Measurements from ENCODE around the gene ZMYND8.
"Not testable (repeated sequence)": the region's sequence is repeated elsewhere in the genome, so short reads cannot be mapped to it uniquely, and the experiment has no call there.

ZMYND8 gene

DNA sequence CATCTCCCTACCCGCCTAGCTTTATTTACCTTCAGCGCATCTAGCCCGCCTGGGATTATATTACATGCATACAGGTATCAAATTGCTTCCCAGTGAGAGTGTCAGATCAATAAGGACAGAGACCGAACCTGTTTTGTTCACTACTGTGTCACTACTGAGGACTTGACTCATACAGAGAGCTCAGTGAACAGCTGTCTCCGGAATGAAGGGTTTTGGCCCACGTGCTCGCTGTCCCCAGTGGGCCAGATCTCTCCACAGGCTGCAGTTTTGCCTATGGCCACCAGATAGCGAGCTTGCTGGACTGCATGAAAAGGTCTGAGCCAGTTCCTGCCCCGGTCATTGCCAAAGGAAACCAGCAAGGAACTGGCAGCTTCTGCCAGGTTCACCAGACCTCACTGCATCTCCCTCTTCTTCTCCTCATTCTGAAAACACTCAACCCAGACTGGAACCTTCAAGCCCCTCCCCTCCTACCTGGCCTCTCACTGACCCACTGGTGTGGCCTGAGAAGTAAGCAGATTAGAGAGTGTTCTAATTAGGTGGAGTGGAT, 150.8 kb downstream of the ZMYND8 start:
- no peak for TF ChIP-seq YY1 (IDR thresholded peaks at IDR 0.05; ENCODE audit: insufficient read depth, insufficient read length)
- TF ChIP-seq ZNF274 (IDR thresholded peaks at IDR 0.05; ENCODE audit: low read depth, low read length): no peak
- no peak for TF ChIP-seq SUZ12 (IDR thresholded peaks at IDR 0.05; ENCODE audit: extremely low read depth, insufficient read depth, insufficient read length)
- peaks cover 2% of the 10 kb centered on the region for H3K4me1 ChIP-seq (ENCODE audit: insufficient read depth, insufficient read length)
- peak; percentile 61 for DNase-seq (ENCODE audit: low read depth, low spot score)

DNA sequence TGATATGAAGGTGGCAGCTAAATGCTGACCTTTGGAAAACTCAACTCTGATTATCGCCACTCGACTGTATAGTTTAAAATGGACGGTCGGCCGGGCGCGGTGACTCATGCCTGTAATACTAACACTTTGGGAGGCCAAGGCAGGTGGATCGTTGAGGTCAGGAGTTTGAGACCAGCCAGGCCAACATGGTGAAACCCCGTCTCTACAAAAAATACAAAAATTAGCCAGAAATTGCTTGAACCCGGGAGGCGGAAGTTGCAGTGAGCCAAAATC, 151.7 kb downstream of the ZMYND8 start:
- H3K4me1 ChIP-seq (ENCODE audit: insufficient read depth, insufficient read length); H3K9ac ChIP-seq (ENCODE audit: insufficient read length, low read depth); H3K9me3 ChIP-seq (ENCODE audit: insufficient read depth, low read length); DNase-seq (ENCODE audit: low read depth, low spot score); H3K27me3 ChIP-seq (ENCODE audit: insufficient read depth, insufficient read length); H3K4me3 ChIP-seq (ENCODE audit: insufficient read length, low read depth): not testable (repeated sequence)
- H3K36me3 ChIP-seq (ENCODE audit: insufficient read depth, insufficient read length, low read length): peaks cover 17% of the 10 kb centered on the region

More for the DNA sequence above, 150.8 kb downstream of the ZMYND8 start:
- peak overlapping the region; percentile 9 for H3K9ac ChIP-seq (ENCODE audit: insufficient read length, low read depth)
- peaks cover 25% of the 10 kb centered on the region for H3K36me3 ChIP-seq (ENCODE audit: insufficient read depth, insufficient read length, low read length)
- no peak overlapping the region for H3K4me3 ChIP-seq (ENCODE audit: insufficient read length, low read depth)
- no peaks in the 10 kb centered on the region for H3K27me3 ChIP-seq (ENCODE audit: insufficient read depth, insufficient read length)
- no peaks in the 10 kb centered on the region for H3K9me3 ChIP-seq (ENCODE audit: insufficient read depth, low read length)

DNA sequence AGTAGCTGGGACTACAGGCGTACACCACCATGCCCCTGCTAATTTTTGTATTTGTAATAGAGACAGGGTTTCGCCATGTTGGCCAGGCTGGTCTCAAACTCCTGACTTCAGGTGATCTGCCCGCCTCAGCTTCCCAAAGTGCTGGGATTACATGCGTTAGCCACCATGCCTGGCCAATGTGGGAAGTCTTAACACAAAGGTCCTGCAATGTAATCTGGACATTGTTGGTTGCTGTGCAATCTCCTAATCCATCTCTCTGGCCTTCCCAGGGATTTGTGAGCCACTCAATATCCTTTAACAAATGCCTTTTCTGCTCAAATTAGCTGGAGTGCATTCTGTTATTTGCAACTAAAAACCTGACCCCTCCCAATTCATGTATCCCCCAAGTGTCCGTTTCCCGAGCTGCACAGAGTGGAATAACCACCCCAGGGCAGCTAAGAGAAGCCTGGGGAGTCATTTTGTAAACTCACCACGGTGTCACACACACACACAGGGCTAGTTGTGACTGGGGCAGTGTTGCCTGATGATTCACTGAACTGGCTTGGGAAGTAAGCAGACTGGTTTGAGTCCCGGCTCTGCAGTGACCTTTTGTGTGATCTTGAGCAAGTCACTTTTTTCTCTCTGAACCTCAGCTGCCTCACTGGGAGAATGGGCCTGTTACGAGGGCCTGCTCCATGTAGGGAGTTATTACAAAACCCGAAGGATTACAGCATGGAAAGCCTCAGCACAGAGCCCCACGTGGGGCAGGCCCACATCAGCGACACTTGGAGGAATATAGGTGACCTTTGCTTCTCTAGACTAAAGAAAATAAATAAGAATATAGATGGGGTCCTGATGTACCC, 152.3 kb downstream of the ZMYND8 start:
- no peak for DNase-seq (ENCODE audit: low read depth, low spot score)
- Histone ChIP-seq H3K4me1 (ENCODE audit: insufficient read depth, insufficient read length) (peaks cover 2% of the 10 kb centered on the region), H3K27me3 (ENCODE audit: insufficient read depth, insufficient read length) (no peaks in the 10 kb centered on the region), H3K9ac (ENCODE audit: insufficient read length, low read depth) (no peak overlapping the region), H3K36me3 (ENCODE audit: insufficient read depth, insufficient read length, low read length) (peaks cover 11% of the 10 kb centered on the region), H3K4me3 (ENCODE audit: insufficient read length, low read depth) (no peak overlapping the region), H3K9me3 (ENCODE audit: insufficient read depth, low read length) (no peaks in the 10 kb centered on the region)
- TF ChIP-seq ZNF274 (IDR thresholded peaks at IDR 0.05; ENCODE audit: low read depth, low read length) (no peak), SUZ12 (IDR thresholded peaks at IDR 0.05; ENCODE audit: extremely low read depth, insufficient read depth, insufficient read length) (no peak), YY1 (IDR thresholded peaks at IDR 0.05; ENCODE audit: insufficient read depth, insufficient read length) (no peak)

DNA sequence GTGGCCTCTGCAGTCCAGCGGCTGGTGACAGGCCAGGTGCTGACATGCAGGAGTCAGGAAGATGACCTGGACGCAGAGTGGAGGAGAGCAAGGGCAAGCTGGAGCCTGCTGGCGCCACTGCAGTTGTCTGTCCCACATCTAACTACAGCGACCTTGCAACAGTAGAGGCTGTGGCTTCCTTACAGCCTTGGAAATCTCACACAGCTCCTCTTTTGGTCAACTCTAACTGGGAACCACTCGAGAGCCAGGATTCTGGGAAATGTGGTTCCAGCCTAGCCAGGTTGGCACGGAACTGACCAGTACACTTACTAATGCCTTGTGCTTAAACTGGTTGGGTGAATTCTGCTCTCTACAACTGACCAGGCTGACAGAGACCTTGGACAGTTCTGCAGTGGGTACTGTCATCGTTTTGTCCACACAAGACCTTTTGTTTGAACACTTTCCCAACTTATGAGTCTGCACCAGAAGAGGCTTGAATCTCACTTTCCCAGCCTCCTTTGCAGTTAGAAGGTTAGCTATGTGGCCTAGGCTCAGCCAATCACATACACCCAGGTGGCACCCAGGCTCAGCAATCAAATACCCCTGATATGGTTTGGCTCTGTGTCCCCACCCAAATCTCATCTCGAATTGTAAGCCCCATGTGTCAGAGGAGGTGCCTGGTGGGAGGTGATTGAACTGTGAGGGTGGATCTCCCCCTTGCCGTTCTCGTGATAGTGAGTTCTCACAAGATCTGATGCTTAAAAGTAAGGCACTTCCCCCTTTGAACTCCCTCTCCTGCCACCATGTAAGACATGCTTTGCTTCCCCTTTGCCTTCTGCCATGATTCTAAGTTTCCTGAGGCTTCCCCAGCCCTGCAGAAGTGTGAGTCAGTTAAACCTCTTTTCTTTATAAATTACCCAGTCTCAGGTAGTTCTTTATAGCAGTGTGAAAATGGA, 153.5 kb downstream of the ZMYND8 start:
- Histone ChIP-seq H3K27me3 (ENCODE audit: insufficient read depth, insufficient read length) (no peaks in the 10 kb centered on the region), H3K4me1 (ENCODE audit: insufficient read depth, insufficient read length) (peaks cover 2% of the 10 kb centered on the region), H3K4me3 (ENCODE audit: insufficient read length, low read depth) (no peak overlapping the region), H3K9me3 (ENCODE audit: insufficient read depth, low read length) (no peaks in the 10 kb centered on the region), H3K9ac (ENCODE audit: insufficient read length, low read depth) (no peak overlapping the region), H3K36me3 (ENCODE audit: insufficient read depth, insufficient read length, low read length) (no peaks in the 10 kb centered on the region)
- no peak for DNase-seq (ENCODE audit: low read depth, low spot score)
- TF ChIP-seq YY1 (IDR thresholded peaks at IDR 0.05; ENCODE audit: insufficient read depth, insufficient read length) (no peak), ZNF274 (IDR thresholded peaks at IDR 0.05; ENCODE audit: low read depth, low read length) (no peak), SUZ12 (IDR thresholded peaks at IDR 0.05; ENCODE audit: extremely low read depth, insufficient read depth, insufficient read length) (no peak)

DNA sequence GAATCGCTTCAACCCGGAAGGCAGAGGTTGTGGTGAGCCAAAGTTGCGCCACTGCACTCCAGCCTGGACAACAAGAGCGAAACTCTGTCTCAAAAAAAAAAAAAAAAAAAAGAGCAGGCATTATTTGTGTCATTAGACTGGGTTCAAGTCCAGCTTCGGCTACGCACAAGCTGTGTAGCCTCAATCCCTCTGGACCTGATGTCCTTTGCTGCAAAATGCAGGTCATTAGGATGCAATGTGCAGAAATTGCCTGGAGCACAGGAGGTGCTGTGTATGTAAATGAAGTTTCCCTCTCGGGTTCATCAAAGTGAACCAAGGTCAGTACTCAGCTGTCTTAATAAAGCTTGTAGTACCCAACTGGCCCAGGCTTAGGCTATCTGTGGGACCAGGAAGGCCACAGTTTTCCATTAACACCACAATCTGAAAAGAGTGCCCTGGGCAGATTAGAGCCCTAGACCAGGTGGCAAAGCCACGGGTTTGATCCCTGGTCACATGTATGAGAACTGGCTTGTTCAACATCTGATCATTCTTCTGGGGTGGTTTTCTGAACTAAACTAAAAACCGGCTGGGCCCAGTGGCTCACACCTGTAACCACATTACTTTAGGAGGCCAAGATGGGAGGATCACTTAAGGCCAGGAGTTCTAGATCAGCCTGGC, 155.3 kb downstream of the ZMYND8 start:
- H3K4me1 ChIP-seq (ENCODE audit: insufficient read depth, insufficient read length): peaks cover 4% of the 10 kb centered on the region
- H3K27me3 ChIP-seq (ENCODE audit: insufficient read depth, insufficient read length): peaks cover 4% of the 10 kb centered on the region
- DNase-seq (ENCODE audit: low read depth, low spot score): no peak
- no peaks in the 10 kb centered on the region for H3K36me3 ChIP-seq (ENCODE audit: insufficient read depth, insufficient read length, low read length)
- no peak for TF ChIP-seq ZNF274 (IDR thresholded peaks at IDR 0.05; ENCODE audit: low read depth, low read length)
- no peak for TF ChIP-seq SUZ12 (IDR thresholded peaks at IDR 0.05; ENCODE audit: extremely low read depth, insufficient read depth, insufficient read length)
- TF ChIP-seq YY1 (IDR thresholded peaks at IDR 0.05; ENCODE audit: insufficient read depth, insufficient read length): no peak
- H3K9me3 ChIP-seq (ENCODE audit: insufficient read depth, low read length): no peaks in the 10 kb centered on the region
- no peak overlapping the region for H3K4me3 ChIP-seq (ENCODE audit: insufficient read length, low read depth)
- H3K9ac ChIP-seq (ENCODE audit: insufficient read length, low read depth): no peak overlapping the region

DNA sequence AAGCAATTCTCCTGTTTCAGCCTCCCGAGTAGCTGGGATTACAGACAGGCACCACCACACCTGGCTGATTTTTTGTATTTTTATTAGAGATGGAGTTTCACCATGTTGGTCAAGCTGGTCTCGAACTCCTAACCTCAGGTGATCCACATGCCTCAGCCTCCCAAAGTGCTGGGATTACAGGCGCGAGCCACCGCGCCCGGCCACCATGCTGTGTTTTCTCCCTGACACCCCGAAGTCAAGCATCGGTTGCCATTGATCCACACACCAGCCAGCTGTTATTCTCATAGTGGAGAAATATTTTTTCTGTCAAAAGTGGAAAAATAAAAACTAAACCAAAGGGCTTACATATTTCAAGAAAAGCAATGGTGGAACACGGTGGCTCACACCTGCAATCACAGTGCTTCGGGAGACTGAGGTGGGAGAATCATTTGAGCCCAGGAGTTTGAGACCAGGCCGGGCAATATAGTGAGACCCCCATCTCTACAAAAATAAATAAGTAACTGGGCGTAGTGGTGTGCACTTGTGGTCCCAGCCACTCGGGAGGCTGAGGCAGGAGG, 157.4 kb downstream of the ZMYND8 start:
- H3K9me3 ChIP-seq (ENCODE audit: insufficient read depth, low read length): no peaks in the 10 kb centered on the region
- no peak overlapping the region for H3K9ac ChIP-seq (ENCODE audit: insufficient read length, low read depth)
- peaks cover 4% of the 10 kb centered on the region for H3K27me3 ChIP-seq (ENCODE audit: insufficient read depth, insufficient read length)
- no peak for DNase-seq (ENCODE audit: low read depth, low spot score)
- H3K4me1 ChIP-seq (ENCODE audit: insufficient read depth, insufficient read length): peaks cover 3% of the 10 kb centered on the region
- TF ChIP-seq ZNF274 (IDR thresholded peaks at IDR 0.05; ENCODE audit: low read depth, low read length) (no peak), YY1 (IDR thresholded peaks at IDR 0.05; ENCODE audit: insufficient read depth, insufficient read length) (no peak), SUZ12 (IDR thresholded peaks at IDR 0.05; ENCODE audit: extremely low read depth, insufficient read depth, insufficient read length) (no peak)
- H3K36me3 ChIP-seq (ENCODE audit: insufficient read depth, insufficient read length, low read length): no peaks in the 10 kb centered on the region
- H3K4me3 ChIP-seq (ENCODE audit: insufficient read length, low read depth): no peak overlapping the region

Measured in NT2/D1 (cell line).